Heart right ventricle (tissue), 16 donors: ENCODE measurements around the gene GCSAM. TPM values are rescaled to one million over a fixed set of nuclear protein-coding genes. Genes with fewer than 3 reads are reported as not detected.

Experiments used
- ATAC-seq, 8 donors: fragments of 200-7000 bp; cut with Tn5 transposase; one replicate each; pipeline ENCODE4 v1.9.1; 2020; ENCODE audit warnings: mild to moderate bottlenecking in 8 of 8, moderate library complexity in 8 of 8, moderate number of reproducible peaks in 1 of 8
- DNase-seq, 2 donors: peaks; one replicate each; pipeline ENCODE4 v3.0.0-alpha.2; 2020
- H3K27ac ChIP-seq, 10 donors: fragments of 200-600 bp; sonication (generic) in 2 of 10; one replicate each; pipeline versions ENCODE4 v1.5.0 to v1.8.0; 2020 to 2022; ENCODE audit warnings: mild to moderate bottlenecking in 3 of 10
- H3K27me3 ChIP-seq, 7 donors: fragments of 200-600 bp; one replicate each; pipeline ENCODE4 v1.8.0; 2021 to 2022; ENCODE audit warnings: mild to moderate bottlenecking in 2 of 7
- H3K36me3 ChIP-seq, 9 donors: fragments of 200-600 bp; sonication (generic) in 1 of 9; one replicate each; pipeline versions ENCODE4 v1.5.0 to v1.8.0; 2020 to 2022; ENCODE audit warnings: mild to moderate bottlenecking in 2 of 9
- H3K4me1 ChIP-seq, 9 donors: fragments of 200-600 bp; sonication (generic) in 1 of 9; one replicate each; pipeline versions ENCODE4 v1.5.0 to v1.8.0; 2020 to 2022; ENCODE audit warnings: mild to moderate bottlenecking in 4 of 9
- H3K4me3 ChIP-seq, 10 donors: fragments of 200-600 bp; sonication (generic) in 2 of 10; one replicate each; pipeline versions ENCODE4 v1.5.0 to v1.8.0; 2020 to 2022; ENCODE audit warnings: mild to moderate bottlenecking in 7 of 10, moderate library complexity in 2 of 10
- H3K9me3 ChIP-seq, 11 donors: fragments of 200-600 bp in 10 of 11; sonication (generic) in 2 of 11; one replicate each; pipeline versions ENCODE4 v1.5.0 to v1.8.0; 2013 to 2022; ENCODE audit warnings: mild to moderate bottlenecking in 2 of 11, control low read depth in 1 of 11, moderate library complexity in 1 of 11
- WGBS, 2 donors: extraction: QIAGEN DNeasy Blood & Tissue Kit; methylation state at CpG; one replicate each; pipeline ENCODE4 v1.1.7; 2013; ENCODE audit warnings: inconsistent platforms in 1 of 2; 5-methylcytosine and 5-hydroxymethylcytosine counted together
- intact Hi-C, 10 donors: fragments of 100-400 bp; cut with DNase I; formaldehyde crosslinking; loops; one replicate each; pipeline versions ENCODE4 v1.11.1 to v1.14.2; 2022
- polyA plus RNA-seq, 2 donors: library from polyadenylated mRNA; stranded (reverse); fragments of 200-250 nt; gene quantifications; one replicate each; pipeline ENCODE4 v1.2.3, GENCODE V29; 2013
- total RNA-seq, 10 donors: library from RNA; stranded (reverse); fragmentation: NEBNext Ultra II Directional in 3 of 10; extraction: Animal tissue kit (Norgen Biotek cat#: 25700) in 3 of 10; gene quantifications; one replicate each; pipeline versions ENCODE4 v1.2.1 to v1.2.4, GENCODE V29; 2021 to 2023
- TF ChIP-seq, protein P1 (sequence below), 9 donors: fragments of 200-600 bp; sonication (generic) in 2 of 9; IDR thresholded peaks; one replicate each; pipeline versions ENCODE4 v1.5.0 to v1.8.0; 2021 to 2022; ENCODE audit warnings: antibody characterized with exemption in 9 of 9, mild to moderate bottlenecking in 5 of 9, moderate library complexity in 1 of 9
- donor health status: Arrhythmogenic right ventricular cardiomyopathy.
- donor health status: ischemic (EF 13 %, LVEDD 7.1; RV severe dilation, severe dysfunction).
- donor health status: healthy with polysubstance abuse.
- donor health status: DM: no; HTN: yes; CAD: no.
- donor health status: DM: no; HTN: no; CAD: no.
- donor health status: ischemic (EF 25% LVEDD 6.9; RV normal size, moderate dysfunction).
- donor health status: ischemic (EF 25% LVEDD 5.7; RV mildly dilated, moderate dysfunction).
- donor health status: healthy.
- donor health status: DM: yes; HTN: yes; CAD: no.
- donor health status: Ischemic cardiomyopathy.
- donor health status: ischemic (EF 35%, LVEDD 5.7; RV mildly dilated, moderate dysfunction).
- donor health status: nonischemic (EF 11% LVEDD 7.7; RV severe dilation, severe dysfunction).
- donor health status: DM: yes; HTN: yes; CAD: no.
- donor health status: PGD.
- donor health status: ischemic (EF 29% LVEDD 5.4; RV normal size, mild dysfunction).
- donor health status: nonischemic (EF 23%, LVEDD 6.1; RV moderate dilation, normal function).

Gene GCSAM
- total and polyA plus RNA-seq, 12 donors: 0.04 to 0.62 (median 0.28) TPM; not detected in 7

DNA sequence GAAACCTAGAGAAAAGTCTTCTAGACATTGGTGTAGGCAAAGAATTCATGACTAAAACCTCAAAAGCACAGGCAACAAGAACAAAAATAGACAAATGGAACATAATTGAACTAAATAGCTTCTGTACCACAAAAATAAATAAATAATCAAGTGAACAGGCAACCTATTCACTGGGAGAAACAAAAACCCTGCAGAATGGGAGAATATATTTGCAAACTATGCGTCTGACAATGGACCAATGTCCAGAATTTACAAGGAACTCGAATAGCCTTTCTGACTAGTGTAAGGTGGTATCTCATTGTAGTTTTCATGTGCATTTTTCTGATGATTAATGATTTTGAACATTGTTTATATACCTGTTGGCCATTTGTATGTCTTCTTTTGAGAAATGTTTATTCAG, 37.0 kb upstream of the GCSAM start:
- no peak for ATAC-seq
- Histone ChIP-seq H3K4me3 (no peak overlapping the region), H3K4me1 (no peaks in the 10 kb centered on the region), H3K27ac (no peak overlapping the region), H3K9me3 (peaks cover 0 to 12% (median 0%) of the 10 kb centered on the region in 11 donors), H3K36me3 (peaks cover 0 to 15% (median 0%) of the 10 kb centered on the region in 9 donors), H3K27me3 (no peaks in the 10 kb centered on the region)
- no peak for DNase-seq
- 94 to 99% methylated on average over 2 of the region's 2 CpGs for WGBS, 2 donors
- intact Hi-C loops: no loop called here
- TF ChIP-seq, protein P1, sequence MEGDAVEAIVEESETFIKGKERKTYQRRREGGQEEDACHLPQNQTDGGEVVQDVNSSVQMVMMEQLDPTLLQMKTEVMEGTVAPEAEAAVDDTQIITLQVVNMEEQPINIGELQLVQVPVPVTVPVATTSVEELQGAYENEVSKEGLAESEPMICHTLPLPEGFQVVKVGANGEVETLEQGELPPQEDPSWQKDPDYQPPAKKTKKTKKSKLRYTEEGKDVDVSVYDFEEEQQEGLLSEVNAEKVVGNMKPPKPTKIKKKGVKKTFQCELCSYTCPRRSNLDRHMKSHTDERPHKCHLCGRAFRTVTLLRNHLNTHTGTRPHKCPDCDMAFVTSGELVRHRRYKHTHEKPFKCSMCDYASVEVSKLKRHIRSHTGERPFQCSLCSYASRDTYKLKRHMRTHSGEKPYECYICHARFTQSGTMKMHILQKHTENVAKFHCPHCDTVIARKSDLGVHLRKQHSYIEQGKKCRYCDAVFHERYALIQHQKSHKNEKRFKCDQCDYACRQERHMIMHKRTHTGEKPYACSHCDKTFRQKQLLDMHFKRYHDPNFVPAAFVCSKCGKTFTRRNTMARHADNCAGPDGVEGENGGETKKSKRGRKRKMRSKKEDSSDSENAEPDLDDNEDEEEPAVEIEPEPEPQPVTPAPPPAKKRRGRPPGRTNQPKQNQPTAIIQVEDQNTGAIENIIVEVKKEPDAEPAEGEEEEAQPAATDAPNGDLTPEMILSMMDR (IDR thresholded peaks at IDR 0.05): no peak

DNA sequence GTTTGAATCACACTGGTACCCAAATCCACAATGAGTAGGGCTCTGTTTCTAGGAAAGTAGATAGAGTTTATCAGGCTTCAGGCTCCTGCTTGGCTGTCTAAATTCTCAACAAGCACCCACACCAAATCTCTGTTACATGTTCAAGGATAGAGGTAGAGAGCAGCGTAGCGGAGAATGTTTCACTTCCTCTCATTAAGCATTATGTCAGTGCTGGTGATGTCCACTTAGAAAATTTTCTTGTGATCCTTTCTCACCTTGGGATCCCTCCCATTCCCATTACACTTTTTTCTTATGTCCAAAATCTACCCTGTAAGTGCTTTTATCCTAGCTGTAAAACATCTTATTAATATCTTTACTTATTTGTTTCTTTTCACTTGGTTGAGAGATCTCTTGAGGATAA, 34.7 kb upstream of the GCSAM start:
- Histone ChIP-seq H3K9me3 (peaks cover 0 to 15% (median 0%) of the 10 kb centered on the region in 11 donors), H3K27me3 (no peaks in the 10 kb centered on the region), H3K36me3 (peaks cover 0 to 16% (median 0%) of the 10 kb centered on the region in 9 donors), H3K4me3 (no peak overlapping the region), H3K27ac (no peak overlapping the region), H3K4me1 (no peaks in the 10 kb centered on the region)
- TF ChIP-seq, protein P1 (IDR thresholded peaks at IDR 0.05): no peak
- DNase-seq (no peak), ATAC-seq (no peak)
- WGBS, 2 donors: 83 to 84% methylated on average over 2 of the region's 2 CpGs
- intact Hi-C loops: no loop called here

DNA sequence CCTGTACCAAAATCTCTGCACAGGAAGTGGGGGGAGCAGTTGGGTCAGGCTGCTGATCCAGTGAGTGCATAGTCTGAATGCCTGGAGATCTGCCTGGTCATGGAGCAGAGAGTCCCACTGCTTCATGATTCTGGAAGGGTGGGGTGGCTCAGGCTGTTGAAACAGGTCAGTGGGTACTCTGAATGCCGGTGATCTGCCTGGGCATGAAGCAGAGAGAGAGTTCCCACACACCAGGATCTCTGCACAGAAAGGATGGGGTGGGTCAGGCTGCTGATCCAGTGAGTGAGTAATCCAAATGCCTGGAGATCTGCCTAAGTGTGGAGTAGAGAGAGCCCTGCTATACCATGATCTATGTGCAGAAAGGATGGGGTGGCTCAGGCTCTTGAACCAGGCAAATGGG, 16.1 kb upstream of the GCSAM start:
- Histone ChIP-seq H3K27me3 (no peaks in the 10 kb centered on the region), H3K27ac (no peak overlapping the region), H3K4me3 (no peak overlapping the region), H3K9me3 (peaks cover 0 to 49% (median 5%) of the 10 kb centered on the region in 11 donors), H3K4me1 (no peaks in the 10 kb centered on the region), H3K36me3 (no peaks in the 10 kb centered on the region)
- TF ChIP-seq, protein P1 (IDR thresholded peaks at IDR 0.05): no peak
- no peak for ATAC-seq
- intact Hi-C loops: no loop called here
- WGBS, 2 donors: 88 to 95% methylated on average over 1 of the region's 1 CpG
- no peak for DNase-seq

DNA sequence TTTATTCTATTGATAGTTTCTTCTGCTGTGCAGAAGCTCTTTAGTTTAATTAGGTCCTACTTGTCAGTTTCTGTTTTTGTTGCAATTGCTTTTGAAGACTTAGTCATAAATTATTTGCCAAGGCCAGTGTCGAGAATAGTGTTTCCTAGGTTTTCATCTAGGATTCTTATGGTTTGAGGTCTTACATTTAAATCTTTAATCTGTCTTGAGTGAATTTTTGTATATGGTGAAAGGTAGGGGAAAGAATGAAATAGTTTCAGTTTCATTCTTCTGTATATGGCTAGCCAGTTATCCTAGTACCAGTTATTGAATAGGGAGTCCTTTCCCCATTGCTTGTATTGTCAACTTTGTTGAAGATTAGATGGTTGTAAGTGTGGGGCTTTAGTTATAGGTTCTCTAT, 10.6 kb upstream of the GCSAM start:
- Histone ChIP-seq H3K4me3 (no peak overlapping the region), H3K27ac (no peak overlapping the region), H3K9me3 (peaks cover 0 to 45% (median 5%) of the 10 kb centered on the region in 11 donors), H3K36me3 (no peaks in the 10 kb centered on the region), H3K27me3 (no peaks in the 10 kb centered on the region), H3K4me1 (no peaks in the 10 kb centered on the region)
- ATAC-seq (no peak), DNase-seq (no peak)
- TF ChIP-seq, protein P1 (IDR thresholded peaks at IDR 0.05): no peak
- WGBS, 2 donors: 90 to 100% methylated on average over 1 of the region's 1 CpG
- intact Hi-C loops: no loop called here
